ENCODE results near the gene SHTN1. TPM values are rescaled to one million over a fixed set of nuclear protein-coding genes. Genes with fewer than 3 reads are reported as not detected.

The SHTN1 gene
- total RNA-seq, 2 donors from 2014 or later = 3.2 to 4.8 TPM

GRCh38 chr10:116993610-116994009 is 11.4 kb downstream of the SHTN1 start:
- Histone ChIP-seq H3K4me3 (no peak overlapping the region), H3K4me1 (no peaks in the 10 kb centered on the region), H3K36me3 (no peaks in the 10 kb centered on the region), H3K27me3 (no peaks in the 10 kb centered on the region), H3K9me3 (no peaks in the 10 kb centered on the region), H3K27ac (no peak overlapping the region)
- TF ChIP-seq CTCF (IDR thresholded peaks at IDR 0.05) = no peak
- DNase-seq (ENCODE audit: low spot score) = no peak

GRCh38 chr10:116992183-116992582 is 12.8 kb downstream of the SHTN1 start:
- Histone ChIP-seq H3K9me3 (no peaks in the 10 kb centered on the region), H3K27ac (no peak overlapping the region), H3K4me1 (no peaks in the 10 kb centered on the region), H3K27me3 (no peaks in the 10 kb centered on the region), H3K4me3 (no peak overlapping the region), H3K36me3 (no peaks in the 10 kb centered on the region)
- TF ChIP-seq CTCF (IDR thresholded peaks at IDR 0.05) = no peak
- DNase-seq (ENCODE audit: low spot score) = no peak

- H3K36me3 ChIP-seq = no peaks in the 10 kb centered on the region
Observed at GRCh38 chr10:116990276-116990800, 14.6 kb downstream of the SHTN1 start.

GRCh38 chr10:116989439-116989838 is 15.5 kb downstream of the SHTN1 start:
- Histone ChIP-seq H3K36me3 (no peaks in the 10 kb centered on the region), H3K9me3 (no peaks in the 10 kb centered on the region), H3K27me3 (no peaks in the 10 kb centered on the region), H3K4me3 (no peak overlapping the region), H3K27ac (no peak overlapping the region), H3K4me1 (no peaks in the 10 kb centered on the region)
- no peak for DNase-seq (ENCODE audit: low spot score)
- TF ChIP-seq CTCF (IDR thresholded peaks at IDR 0.05) = no peak

More at GRCh38 chr10:116990276-116990800, 14.6 kb downstream of the SHTN1 start:
- Histone ChIP-seq H3K27me3 (no peaks in the 10 kb centered on the region), H3K9me3 (no peaks in the 10 kb centered on the region), H3K4me3 (no peak overlapping the region), H3K27ac (no peak overlapping the region), H3K4me1 (no peaks in the 10 kb centered on the region)
- no peak for TF ChIP-seq CTCF (IDR thresholded peaks at IDR 0.05)
- no peak for DNase-seq (ENCODE audit: low spot score)

- no peaks in the 10 kb centered on the region for H3K9me3 ChIP-seq
- no peak for DNase-seq (ENCODE audit: low spot score)
- no peak for TF ChIP-seq CTCF (IDR thresholded peaks at IDR 0.05)
- H3K27me3 ChIP-seq = no peaks in the 10 kb centered on the region
- no peaks in the 10 kb centered on the region for H3K4me1 ChIP-seq
- H3K36me3 ChIP-seq = no peaks in the 10 kb centered on the region
- no peak overlapping the region for H3K4me3 ChIP-seq
- no peak overlapping the region for H3K27ac ChIP-seq
Observed at GRCh38 chr10:116988311-116988710, 16.7 kb downstream of the SHTN1 start.

- H3K4me3 ChIP-seq = no peak overlapping the region
- no peaks in the 10 kb centered on the region for H3K4me1 ChIP-seq
- DNase-seq (ENCODE audit: low spot score) = no peak
- no peak overlapping the region for H3K27ac ChIP-seq
- no peaks in the 10 kb centered on the region for H3K27me3 ChIP-seq
- no peaks in the 10 kb centered on the region for H3K36me3 ChIP-seq
- no peak for TF ChIP-seq CTCF (IDR thresholded peaks at IDR 0.05)
- H3K9me3 ChIP-seq = no peaks in the 10 kb centered on the region
Observed at GRCh38 chr10:116985611-116986010, 19.4 kb downstream of the SHTN1 start.

Measured in right atrium auricular region (tissue), 2 donors.